Activated T-helper 9 cell treated with anti-CD3 and anti-CD28 coated beads, Interleukin-2, amount 50 U/mL, for 16 hours (primary cell): ENCODE data around the gene LZTR1.
"Not testable (repeated sequence)": the region's sequence is repeated elsewhere in the genome, so short reads cannot be mapped to it uniquely, and the experiment has no call there.

Experiments used
- DNase-seq: peaks from one replicate; pipeline ENCODE4 v3.0.0-alpha.2; 2020; ENCODE audit warnings: low read depth

The LZTR1 gene

GRCh38 chr22:20981787-20982562 is at the start of gene LZTR1:
TSS of gene LZTR1 (plus strand) at chr22:20982297. CDS start at chr22:20982372, 75 bp downstream.
- DNase-seq: peak; percentile 58

GRCh38 chr22:20933910-20934309 is 48.2 kb upstream of the LZTR1 start:
- DNase-seq: no peak

- DNase-seq: not testable (repeated sequence)
These were observed 47.0 kb upstream of the LZTR1 start for GRCh38 chr22:20935049-20935448.

- not testable (repeated sequence) for DNase-seq
These were observed 46.1 kb upstream of the LZTR1 start for GRCh38 chr22:20935780-20936539.

- no peak for DNase-seq
These were observed 44.9 kb upstream of the LZTR1 start for GRCh38 chr22:20937031-20937793.

- no peak for DNase-seq
These were observed 44.1 kb upstream of the LZTR1 start for GRCh38 chr22:20937794-20938671.

- not testable (repeated sequence) for DNase-seq
These were observed 42.5 kb upstream of the LZTR1 start for GRCh38 chr22:20939457-20940185.

- DNase-seq: no peak
These were observed 41.9 kb upstream of the LZTR1 start for GRCh38 chr22:20940186-20940651.

GRCh38 chr22:20940904-20941385 is 41.2 kb upstream of the LZTR1 start:
- DNase-seq: no peak

- DNase-seq: not testable (repeated sequence)
These were observed 39.7 kb upstream of the LZTR1 start for GRCh38 chr22:20942203-20942902.

GRCh38 chr22:20943104-20943933 is 38.8 kb upstream of the LZTR1 start:
- DNase-seq: no peak

- no peak for DNase-seq
These were observed 38.1 kb upstream of the LZTR1 start for GRCh38 chr22:20944042-20944441.

GRCh38 chr22:20945578-20945934 is 36.5 kb upstream of the LZTR1 start:
- no peak for DNase-seq

GRCh38 chr22:20946080-20946986 is 35.8 kb upstream of the LZTR1 start:
- no peak for DNase-seq

GRCh38 chr22:20946991-20947390 is 35.1 kb upstream of the LZTR1 start:
- no peak for DNase-seq

- DNase-seq: no peak
These were observed 33.6 kb upstream of the LZTR1 start for GRCh38 chr22:20948450-20948849.

GRCh38 chr22:20948989-20949388 is 33.1 kb upstream of the LZTR1 start:
- no peak for DNase-seq

GRCh38 chr22:20949698-20950183 is 32.4 kb upstream of the LZTR1 start:
- no peak for DNase-seq
